Islet of Langerhans (tissue), 1 donor: Measurements from ENCODE around the gene JTB.

ENCODE experiments used
- FAIRE-seq: peaks from one replicate; lab custom pipeline; 2011; peaks lifted over from hg19 to GRCh38; lab: Jason Lieb, UNC

The JTB gene

GRCh38 chr1:153953859-153954365 is 23.6 kb downstream of the JTB start:
- no peak for FAIRE-seq

GRCh38 chr1:153951801-153952200 is 25.7 kb downstream of the JTB start:
- no peak for FAIRE-seq

- no peak for FAIRE-seq
Measured at GRCh38 chr1:153951183-153951582, 26.3 kb downstream of the JTB start.

- no peak for FAIRE-seq
Measured at GRCh38 chr1:153946622-153947241, 30.7 kb downstream of the JTB start, which contains the start of gene DENND4B. DENND4B (minus strand) TSS chr1:153946718; CDS start chr1:153944374, 2,344 bp downstream.

DNA sequence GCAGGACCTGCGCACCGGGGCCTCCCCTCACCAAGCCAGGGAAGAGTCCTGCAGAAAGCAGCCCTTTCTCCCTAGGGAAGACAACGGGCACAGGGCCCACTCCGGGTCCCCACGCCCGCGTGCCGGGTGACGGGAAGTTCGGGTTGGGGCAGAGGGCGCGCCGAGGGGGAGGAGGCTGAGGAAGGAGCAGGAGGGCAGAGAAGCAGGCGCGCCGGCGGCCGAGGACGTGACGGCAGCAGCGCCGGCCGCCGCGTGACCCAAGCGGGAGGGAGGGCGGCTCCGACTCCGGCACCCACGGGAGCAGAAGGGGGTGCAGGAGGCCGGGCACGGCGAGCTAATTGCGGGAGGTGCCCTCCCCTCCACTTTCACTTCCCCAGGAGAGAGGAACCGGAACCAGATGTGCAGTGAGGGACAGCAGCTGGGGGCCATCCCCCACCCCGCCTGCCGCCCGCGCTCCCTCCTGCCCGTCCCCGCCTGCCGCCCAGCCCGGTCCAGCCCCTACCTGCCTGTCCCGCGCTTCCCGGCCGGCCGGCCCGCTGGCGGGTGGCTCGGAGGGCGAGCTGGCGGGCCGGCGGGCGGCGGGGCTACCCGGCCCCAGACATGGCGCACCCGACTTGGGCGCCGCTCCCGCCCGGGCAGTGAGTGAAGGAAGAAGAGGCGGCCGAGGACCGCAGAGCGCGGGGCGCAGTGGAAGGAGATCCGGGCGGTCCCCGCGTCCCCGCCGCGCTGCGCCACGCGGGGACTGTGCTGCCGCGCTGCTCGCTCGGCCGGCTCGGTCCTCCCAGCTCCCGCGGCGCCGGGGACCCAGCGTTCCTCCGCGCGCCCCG is 31.5 kb downstream of the JTB start:
- FAIRE-seq: no peak

DNA sequence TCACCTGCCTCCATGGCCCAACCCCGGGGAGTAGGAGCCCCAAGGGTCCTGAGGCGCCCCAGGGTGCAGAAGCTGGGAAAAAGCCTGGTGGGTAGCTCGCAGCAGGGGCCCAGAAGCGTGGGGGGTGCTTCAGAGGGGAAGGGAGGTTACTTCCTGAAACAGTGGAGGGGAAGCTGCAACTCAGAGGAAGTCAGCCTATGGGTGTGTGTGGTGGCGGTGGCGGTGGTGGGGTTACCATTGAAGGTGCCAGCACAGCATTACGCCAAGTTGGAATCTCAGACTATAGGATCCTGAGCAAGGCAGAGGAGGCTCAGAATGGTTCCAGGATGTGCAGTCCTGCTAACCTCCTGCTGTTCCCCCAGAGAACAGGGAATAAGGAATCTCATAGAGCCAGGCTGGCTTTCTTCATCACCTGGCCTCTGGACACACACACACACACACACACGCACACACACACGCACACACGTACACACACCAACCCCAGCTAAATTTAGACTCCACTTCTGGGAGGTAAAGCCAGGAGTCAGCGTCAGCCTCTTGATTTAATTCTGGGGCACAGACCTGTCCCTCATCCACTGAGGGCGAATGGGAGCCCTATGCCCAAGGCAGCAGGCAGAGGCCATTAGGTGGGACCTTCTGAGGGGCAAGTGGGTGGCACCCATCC is 32.2 kb downstream of the JTB start:
- FAIRE-seq: no peak

GRCh38 chr1:153944827-153945117 is 32.7 kb downstream of the JTB start:
- FAIRE-seq: no peak

DNA sequence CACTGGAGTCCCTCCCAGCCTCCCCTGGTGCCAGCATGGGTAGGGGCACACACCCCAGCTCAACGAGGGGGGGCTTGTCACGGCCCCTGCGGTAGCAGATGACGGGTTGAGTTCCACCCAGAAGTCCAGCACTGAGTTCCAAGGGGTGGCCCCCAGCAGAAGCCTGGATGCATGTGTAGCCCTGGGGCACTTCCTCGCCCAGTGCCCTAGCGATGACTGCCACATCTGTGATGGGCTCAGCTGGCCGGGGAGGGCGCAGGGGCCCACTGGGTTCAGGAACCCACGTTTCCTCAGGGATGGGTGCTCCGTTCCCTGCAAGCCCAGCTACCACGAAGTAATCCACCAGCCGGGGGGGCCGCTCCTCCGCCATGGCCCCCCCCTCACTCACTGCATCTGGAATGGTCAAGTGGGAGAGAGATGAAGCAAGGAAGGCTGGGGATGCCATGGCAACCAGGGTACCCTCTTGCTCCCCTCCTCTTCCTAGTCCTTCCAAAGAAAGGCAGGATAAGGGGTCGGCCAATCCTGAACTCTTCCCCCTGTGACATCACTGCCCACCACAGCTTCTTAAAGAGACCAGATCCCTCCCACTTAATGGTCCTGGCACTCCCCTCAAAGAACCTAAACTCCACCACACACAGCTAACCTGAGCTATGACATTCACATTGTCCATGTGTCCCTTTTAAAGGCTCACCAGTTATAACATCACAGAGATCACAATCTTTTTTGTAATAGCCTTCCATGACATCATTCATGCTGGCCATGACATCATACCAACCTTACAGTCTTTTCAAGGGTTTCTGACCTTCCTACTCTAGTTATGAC is 33.3 kb downstream of the JTB start:
- no peak for FAIRE-seq

- no peak for FAIRE-seq
Measured at GRCh38 chr1:153942766-153943549, 34.5 kb downstream of the JTB start.

DNA sequence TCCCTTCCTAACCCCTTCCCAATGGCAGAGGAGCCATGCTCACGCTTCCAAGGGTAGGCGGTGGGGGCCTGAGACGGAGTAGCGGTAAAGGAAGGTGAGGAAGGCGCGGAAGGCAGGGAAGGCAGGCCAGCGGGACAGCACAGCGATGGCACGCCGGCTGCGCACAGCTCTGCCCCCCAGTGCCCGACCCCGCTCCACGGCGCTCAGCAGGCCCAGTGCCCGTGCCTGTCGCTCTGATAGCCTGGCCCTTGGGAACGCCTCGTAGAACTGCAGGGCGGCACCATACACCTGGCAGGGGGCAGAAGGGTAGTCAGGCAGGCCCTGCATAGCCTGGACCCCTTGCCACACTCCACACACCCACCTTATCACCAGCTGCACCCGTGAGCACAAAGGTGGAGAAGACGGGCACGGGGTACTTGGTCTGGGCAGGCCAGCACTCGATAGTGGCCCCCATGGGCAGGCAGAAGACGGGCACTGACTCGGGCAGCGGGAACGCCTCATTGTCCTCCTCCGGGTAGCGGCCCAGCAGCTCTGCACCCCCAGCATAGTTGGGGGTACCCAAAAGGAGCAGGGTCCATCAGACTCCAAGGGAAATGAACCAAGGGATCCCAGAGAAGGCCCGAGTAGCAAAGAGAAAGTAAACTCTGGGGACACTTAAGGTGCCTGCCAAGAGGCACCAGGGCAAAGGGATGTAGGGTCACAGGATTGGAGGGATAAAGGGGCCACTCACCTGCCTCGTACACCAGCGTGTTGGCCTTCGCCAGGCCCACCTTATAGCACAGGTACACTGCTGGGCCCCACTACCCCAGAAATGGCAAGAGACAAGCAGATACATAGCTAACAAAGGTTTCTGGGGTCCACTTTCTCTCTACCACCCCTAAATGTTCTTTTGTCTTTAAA is 35.4 kb downstream of the JTB start:
- FAIRE-seq: no peak

DNA sequence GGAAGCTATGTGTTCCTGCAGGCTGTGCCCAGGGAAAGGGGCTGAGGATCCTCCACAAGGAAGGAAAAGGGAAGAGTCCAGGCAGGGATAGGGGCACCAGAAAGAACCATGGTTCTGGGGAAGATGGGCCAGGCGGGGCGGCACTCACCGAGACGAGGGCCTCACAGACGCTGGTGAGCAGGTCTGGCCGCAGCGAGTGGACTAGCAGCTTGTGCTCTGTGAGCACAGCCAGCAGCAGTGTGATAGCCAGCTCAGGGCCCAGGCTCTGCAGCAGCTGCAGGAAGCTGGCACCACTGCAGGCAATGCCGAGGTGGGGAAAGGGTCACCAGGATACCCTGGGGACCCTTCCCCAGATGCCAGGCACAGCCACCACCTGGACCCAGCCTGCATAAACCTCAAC is 36.7 kb downstream of the JTB start:
- no peak for FAIRE-seq

DNA sequence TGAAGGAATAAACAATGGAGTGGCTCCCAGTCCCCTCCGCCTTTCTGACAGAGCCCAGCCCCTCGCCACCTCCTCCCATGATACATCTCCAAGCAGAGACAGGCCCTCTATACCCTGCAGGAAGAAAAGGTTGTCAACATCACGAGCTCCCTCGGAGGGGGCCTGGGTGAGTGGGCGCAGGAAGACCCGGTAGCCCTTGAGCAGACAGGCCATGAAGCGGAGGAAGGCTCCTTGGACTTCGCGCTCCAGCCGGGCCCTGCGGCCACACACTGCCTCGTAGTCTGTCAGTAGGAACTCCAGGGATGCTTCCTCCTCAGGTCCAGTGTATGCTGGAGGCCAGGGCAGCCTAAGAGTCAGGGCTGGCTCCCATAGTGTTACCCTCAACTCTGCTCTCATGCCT is 38.0 kb downstream of the JTB start:
- FAIRE-seq: no peak

- no peak for FAIRE-seq
Measured at GRCh38 chr1:153938996-153939395, 38.5 kb downstream of the JTB start.

GRCh38 chr1:153937331-153937730 is 40.1 kb downstream of the JTB start:
- no peak for FAIRE-seq

DNA sequence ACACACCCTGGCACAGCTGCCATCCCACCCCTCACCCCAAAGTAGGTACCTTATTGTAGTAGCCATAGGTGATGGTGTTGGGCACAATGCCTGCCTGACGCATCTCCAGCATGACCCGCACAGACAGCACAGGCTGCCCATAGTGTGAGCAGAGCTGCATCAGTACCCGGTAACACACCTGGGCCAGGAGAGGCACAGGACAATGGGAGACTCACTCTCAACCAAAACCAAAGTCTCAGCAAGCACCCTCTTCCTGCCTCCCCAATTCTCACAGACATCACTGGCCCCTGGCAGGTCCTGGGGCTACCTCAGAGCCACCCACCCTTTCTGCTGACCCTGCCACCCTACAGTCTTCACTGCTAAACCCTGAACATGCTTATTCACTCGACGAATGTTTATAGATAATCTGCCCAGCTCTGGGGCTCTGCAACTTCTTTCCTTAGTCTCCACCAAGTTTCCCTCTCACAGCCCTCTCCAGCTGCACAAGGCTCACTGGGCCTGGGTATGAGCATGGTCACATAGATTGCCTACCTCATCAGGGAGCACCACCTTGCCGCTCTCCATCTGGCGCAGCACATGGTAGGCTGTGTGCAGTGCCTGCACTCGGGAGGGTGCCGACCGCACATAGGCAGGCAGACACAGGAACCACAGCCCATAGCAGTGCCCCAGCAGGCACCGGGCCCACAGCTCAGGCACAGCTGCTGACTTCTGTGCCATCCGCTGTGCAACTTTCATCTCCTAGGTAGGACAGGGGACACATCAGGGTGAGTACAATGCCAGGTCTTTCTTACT is 41.3 kb downstream of the JTB start:
- no peak for FAIRE-seq

GRCh38 chr1:153934746-153935145 is 42.7 kb downstream of the JTB start:
- no peak for FAIRE-seq

- no peak for FAIRE-seq
Measured at GRCh38 chr1:153933955-153934354, 43.5 kb downstream of the JTB start.

GRCh38 chr1:153933430-153933829 is 44.0 kb downstream of the JTB start:
- no peak for FAIRE-seq
